Gastroesophageal sphincter (tissue), 3 donors: ENCODE data around the gene XYLT2.
"Not testable (repeated sequence)": the region's sequence is repeated elsewhere in the genome, so short reads cannot be mapped to it uniquely, and the experiment has no call there.

Experiments used
- POLR2A ChIP-seq, 2 donors: fragments of 450-650 bp; IDR thresholded peaks; one replicate each; pipeline ENCODE4 v1.6.1; 2017; ENCODE audit warnings: antibody characterized with exemption in 2 of 2, mild to moderate bottlenecking in 2 of 2, moderate library complexity in 1 of 2
- POLR2AphosphoS5 ChIP-seq: sonication (generic); formaldehyde crosslinking; IDR thresholded peaks from one replicate; pipeline ENCODE4 v1.6.1; 2017; ENCODE audit warnings: antibody characterized with exemption
- TF ChIP-seq, protein P1 (sequence below), 4 experiments: fragments of 200-600 bp in 2 of 4; fragments of 450-650 bp in 2 of 4; sonication (generic) in 1 of 4; IDR thresholded peaks; one replicate each; pipeline ENCODE4 v1.5.1; 2017 to 2019; ENCODE audit warnings: antibody characterized with exemption in 4 of 4, mild to moderate bottlenecking in 2 of 4, moderate library complexity in 2 of 4

GRCh38 chr17:50398672-50399071, 52.7 kb downstream of the XYLT2 start:
- TF ChIP-seq, protein P1, sequence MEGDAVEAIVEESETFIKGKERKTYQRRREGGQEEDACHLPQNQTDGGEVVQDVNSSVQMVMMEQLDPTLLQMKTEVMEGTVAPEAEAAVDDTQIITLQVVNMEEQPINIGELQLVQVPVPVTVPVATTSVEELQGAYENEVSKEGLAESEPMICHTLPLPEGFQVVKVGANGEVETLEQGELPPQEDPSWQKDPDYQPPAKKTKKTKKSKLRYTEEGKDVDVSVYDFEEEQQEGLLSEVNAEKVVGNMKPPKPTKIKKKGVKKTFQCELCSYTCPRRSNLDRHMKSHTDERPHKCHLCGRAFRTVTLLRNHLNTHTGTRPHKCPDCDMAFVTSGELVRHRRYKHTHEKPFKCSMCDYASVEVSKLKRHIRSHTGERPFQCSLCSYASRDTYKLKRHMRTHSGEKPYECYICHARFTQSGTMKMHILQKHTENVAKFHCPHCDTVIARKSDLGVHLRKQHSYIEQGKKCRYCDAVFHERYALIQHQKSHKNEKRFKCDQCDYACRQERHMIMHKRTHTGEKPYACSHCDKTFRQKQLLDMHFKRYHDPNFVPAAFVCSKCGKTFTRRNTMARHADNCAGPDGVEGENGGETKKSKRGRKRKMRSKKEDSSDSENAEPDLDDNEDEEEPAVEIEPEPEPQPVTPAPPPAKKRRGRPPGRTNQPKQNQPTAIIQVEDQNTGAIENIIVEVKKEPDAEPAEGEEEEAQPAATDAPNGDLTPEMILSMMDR (IDR thresholded peaks at IDR 0.05), result not testable (repeated sequence)
- not testable (repeated sequence) for TF ChIP-seq POLR2A (IDR thresholded peaks at IDR 0.05); POLR2AphosphoS5
